Measurements from ENCODE around the gene PTGR2. TPM values are rescaled to one million over a fixed set of nuclear protein-coding genes. Genes with fewer than 3 reads are reported as not detected.
A peak's percentile ranks its signal among the peaks of the same experiment; 100 is the strongest.

The PTGR2 gene
- total RNA-seq, 4 donors from 2014 or later, result 0.59 to 19.0 (median 11.0) TPM

- intact Hi-C loops (cut with DNase I; ENCODE audit: low total_unique reads), result no loop called here
- no peak for DNase-seq
- H3K27ac ChIP-seq, result no peak overlapping the region
- no peaks in the 10 kb centered on the region for H3K9me3 ChIP-seq
- H3K4me1 ChIP-seq, result no peaks in the 10 kb centered on the region
- no peaks in the 10 kb centered on the region for H3K27me3 ChIP-seq
- H3K4me3 ChIP-seq, result no peak overlapping the region
- H3K36me3 ChIP-seq, result no peaks in the 10 kb centered on the region
- no peak for TF ChIP-seq POLR2A (IDR thresholded peaks at IDR 0.05)
- no peak for TF ChIP-seq CTCF (IDR thresholded peaks at IDR 0.05)
Measured at GRCh38 chr14:73842851-73843250, 8.8 kb upstream of the PTGR2 start.

- H3K27ac ChIP-seq, result no peak overlapping the region
- H3K9me3 ChIP-seq, result no peaks in the 10 kb centered on the region
- H3K36me3 ChIP-seq, result no peaks in the 10 kb centered on the region
- H3K4me1 ChIP-seq, result no peaks in the 10 kb centered on the region
- no peaks in the 10 kb centered on the region for H3K27me3 ChIP-seq
- no peak overlapping the region for H3K4me3 ChIP-seq
- no peak for DNase-seq
- TF ChIP-seq CTCF (IDR thresholded peaks at IDR 0.05), result no peak
- no peak for TF ChIP-seq POLR2A (IDR thresholded peaks at IDR 0.05)
- intact Hi-C loops (cut with DNase I; ENCODE audit: low total_unique reads), result no loop called here
Measured at GRCh38 chr14:73843296-73843695, 8.3 kb upstream of the PTGR2 start.

- DNase-seq, result no peak
- no peak overlapping the region for H3K27ac ChIP-seq
Measured at GRCh38 chr14:73846947-73847346, 4.7 kb upstream of the PTGR2 start.

GRCh38 chr14:73851000-73851399 is 631 bp upstream of the PTGR2 start:
- intact Hi-C loops (cut with DNase I; ENCODE audit: low total_unique reads), result no loop called here
- TF ChIP-seq POLR2A (IDR thresholded peaks at IDR 0.05), result no peak
- Histone ChIP-seq H3K27ac (peak overlapping the region; percentile 89 to 98), H3K4me3 (peak overlapping the region; percentile 47 to 68), H3K4me1 (no peaks in the 10 kb centered on the region), H3K27me3 (no peaks in the 10 kb centered on the region), H3K9me3 (no peaks in the 10 kb centered on the region), H3K36me3 (no peaks in the 10 kb centered on the region)
- DNase-seq, result no peak

More at GRCh38 chr14:73846947-73847346, 4.7 kb upstream of the PTGR2 start:
- no peaks in the 10 kb centered on the region for H3K27me3 ChIP-seq
- H3K36me3 ChIP-seq, result no peaks in the 10 kb centered on the region
- TF ChIP-seq CTCF (IDR thresholded peaks at IDR 0.05) (no peak), POLR2A (IDR thresholded peaks at IDR 0.05) (no peak)
- intact Hi-C loops (cut with DNase I; ENCODE audit: low total_unique reads), result no loop called here
- H3K4me1 ChIP-seq, result no peaks in the 10 kb centered on the region
- H3K4me3 ChIP-seq, result no peak overlapping the region
- H3K9me3 ChIP-seq, result no peaks in the 10 kb centered on the region

GRCh38 chr14:73859145-73859544 is 7.5 kb downstream of the PTGR2 start:
- DNase-seq, result no peak
- Histone ChIP-seq H3K4me3 (no peak overlapping the region), H3K9me3 (no peaks in the 10 kb centered on the region), H3K27ac (no peak overlapping the region), H3K36me3 (no peaks in the 10 kb centered on the region), H3K4me1 (no peaks in the 10 kb centered on the region), H3K27me3 (no peaks in the 10 kb centered on the region)
- intact Hi-C loops (cut with DNase I; ENCODE audit: low total_unique reads), result no loop called here
- TF ChIP-seq POLR2A (IDR thresholded peaks at IDR 0.05) (no peak), CTCF (IDR thresholded peaks at IDR 0.05) (no peak)

GRCh38 chr14:73861073-73861472 is 9.4 kb downstream of the PTGR2 start:
- no peaks in the 10 kb centered on the region for H3K4me1 ChIP-seq
- no peaks in the 10 kb centered on the region for H3K9me3 ChIP-seq
- TF ChIP-seq POLR2A (IDR thresholded peaks at IDR 0.05) (no peak), CTCF (IDR thresholded peaks at IDR 0.05) (no peak)
- no peaks in the 10 kb centered on the region for H3K36me3 ChIP-seq
- no peak for DNase-seq
- H3K4me3 ChIP-seq, result no peak overlapping the region
- intact Hi-C loops (cut with DNase I; ENCODE audit: low total_unique reads), result no loop called here
- no peaks in the 10 kb centered on the region for H3K27me3 ChIP-seq
- H3K27ac ChIP-seq, result no peak overlapping the region

Measured in uterus (tissue), 4 donors.